Body of pancreas (tissue), 4 donors: Measurements from ENCODE around the gene SYNPR.

Experiments used
- POLR2A ChIP-seq, 3 donors: fragments of 450-650 bp; IDR thresholded peaks; one replicate each; pipeline ENCODE4 v1.6.1; 2016; ENCODE audit warnings: antibody characterized with exemption in 3 of 3, mild to moderate bottlenecking in 2 of 3
- TF ChIP-seq, protein P1 (sequence below), 7 experiments: fragments of 450-650 bp in 4 of 7; fragments of 200-600 bp in 3 of 7; sonication (generic) in 3 of 7; IDR thresholded peaks; one replicate each; pipeline ENCODE4 v1.5.1; 2016 to 2019; ENCODE audit warnings: antibody characterized with exemption in 7 of 7

DNA sequence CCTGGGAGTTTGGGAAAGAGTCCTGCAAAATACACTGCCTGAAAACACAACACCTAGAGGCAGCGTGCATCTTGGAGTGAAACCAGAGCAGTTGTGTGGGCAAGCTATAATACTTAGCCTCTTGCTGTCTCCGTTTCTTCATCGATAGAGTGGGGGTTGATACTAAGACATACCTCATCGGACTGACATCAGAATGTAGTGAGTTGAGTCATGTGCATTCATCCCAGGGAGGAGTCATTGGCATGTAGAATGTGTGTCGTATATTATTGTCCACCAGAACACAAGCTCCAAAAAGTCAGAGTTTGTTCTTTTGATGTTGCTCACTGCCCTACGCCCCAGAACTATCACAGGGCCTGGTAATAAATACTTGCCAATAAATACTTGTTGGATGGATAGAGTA is 378.7 kb downstream of the SYNPR start:
- TF ChIP-seq, protein P1, sequence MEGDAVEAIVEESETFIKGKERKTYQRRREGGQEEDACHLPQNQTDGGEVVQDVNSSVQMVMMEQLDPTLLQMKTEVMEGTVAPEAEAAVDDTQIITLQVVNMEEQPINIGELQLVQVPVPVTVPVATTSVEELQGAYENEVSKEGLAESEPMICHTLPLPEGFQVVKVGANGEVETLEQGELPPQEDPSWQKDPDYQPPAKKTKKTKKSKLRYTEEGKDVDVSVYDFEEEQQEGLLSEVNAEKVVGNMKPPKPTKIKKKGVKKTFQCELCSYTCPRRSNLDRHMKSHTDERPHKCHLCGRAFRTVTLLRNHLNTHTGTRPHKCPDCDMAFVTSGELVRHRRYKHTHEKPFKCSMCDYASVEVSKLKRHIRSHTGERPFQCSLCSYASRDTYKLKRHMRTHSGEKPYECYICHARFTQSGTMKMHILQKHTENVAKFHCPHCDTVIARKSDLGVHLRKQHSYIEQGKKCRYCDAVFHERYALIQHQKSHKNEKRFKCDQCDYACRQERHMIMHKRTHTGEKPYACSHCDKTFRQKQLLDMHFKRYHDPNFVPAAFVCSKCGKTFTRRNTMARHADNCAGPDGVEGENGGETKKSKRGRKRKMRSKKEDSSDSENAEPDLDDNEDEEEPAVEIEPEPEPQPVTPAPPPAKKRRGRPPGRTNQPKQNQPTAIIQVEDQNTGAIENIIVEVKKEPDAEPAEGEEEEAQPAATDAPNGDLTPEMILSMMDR (IDR thresholded peaks at IDR 0.05), result no peak
- TF ChIP-seq POLR2A (IDR thresholded peaks at IDR 0.05), result no peak
